CD4-positive, alpha-beta T cell treated with Interleukin-12 subunit alpha and Interleukin-12 subunit beta, for 1 hour (primary cell): Measurements from ENCODE around the gene NFATC4.

Experiments used
- DNase-seq: peaks from one replicate; pipeline ENCODE4 v3.0.0-alpha.2; 2020

The NFATC4 gene

DNA sequence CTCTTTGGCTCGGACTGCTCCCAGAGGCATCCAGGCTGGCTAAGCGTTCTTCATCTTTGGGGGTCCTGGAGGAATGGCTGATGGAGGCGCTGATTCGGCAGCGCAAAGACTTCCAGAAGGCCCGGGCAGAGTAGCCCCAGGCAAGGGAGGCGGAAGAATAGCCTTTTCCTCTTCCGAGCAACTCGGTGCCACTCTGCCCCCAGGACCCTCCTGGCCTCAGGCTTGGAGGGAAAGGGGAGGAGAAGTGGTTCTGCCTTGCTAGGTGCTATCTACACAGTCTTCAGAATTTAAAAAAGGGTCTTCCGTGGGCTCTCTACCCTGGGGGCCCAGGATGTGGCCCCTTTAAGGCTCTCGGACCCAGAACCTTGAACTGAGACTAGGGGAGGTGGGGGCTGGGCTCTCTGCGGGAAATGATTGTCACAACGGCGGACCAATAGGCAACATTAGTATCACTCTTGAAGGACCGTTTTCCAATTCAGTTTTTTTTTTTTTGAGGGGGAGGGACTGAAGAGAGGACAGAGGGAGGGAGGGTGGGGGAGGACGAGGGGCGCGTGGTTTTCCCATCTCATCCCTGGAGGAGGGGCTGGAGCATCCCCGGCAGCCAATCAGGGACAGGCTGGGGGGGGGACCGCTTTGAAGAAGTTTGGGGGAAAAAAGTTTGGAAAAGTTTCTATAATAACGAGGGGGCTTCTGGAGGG, at the start of gene NFATC4:
Gene NFATC4, plus strand, starts transcription at position 671 of the 698 bp plus-strand sequence. CDS start 157 bp downstream, outside the sequence.
- no peak for DNase-seq

GRCh38 chr14:24321212-24321975, 46.6 kb upstream of the NFATC4 start:
- DNase-seq, result no peak

DNA sequence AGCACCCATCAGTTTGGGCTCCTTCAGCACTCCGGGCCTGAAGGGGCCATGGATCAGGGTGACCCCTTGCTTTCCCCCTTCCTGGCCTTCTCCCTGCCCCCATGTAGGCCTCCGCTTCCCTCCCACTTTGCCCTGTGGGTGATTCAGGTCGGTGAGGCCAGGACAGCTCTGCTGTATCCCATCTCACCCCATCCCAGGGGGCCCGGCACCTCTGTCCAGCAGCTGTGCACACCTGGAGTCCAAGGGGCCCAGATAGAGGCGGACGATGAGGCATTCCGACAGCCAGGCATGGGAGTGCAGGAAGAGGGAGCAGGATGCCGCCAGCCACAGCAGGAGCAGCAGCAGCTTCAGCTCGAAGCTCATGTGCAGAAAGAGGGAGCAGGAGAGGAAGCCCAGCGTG, 45.3 kb upstream of the NFATC4 start:
- no peak for DNase-seq

GRCh38 chr14:24323341-24323740, 44.6 kb upstream of the NFATC4 start:
- no peak for DNase-seq

- DNase-seq, result no peak
Observed at GRCh38 chr14:24324024-24324423, 44.0 kb upstream of the NFATC4 start.

- DNase-seq, result no peak
Observed at GRCh38 chr14:24325041-24325530, 42.9 kb upstream of the NFATC4 start.

DNA sequence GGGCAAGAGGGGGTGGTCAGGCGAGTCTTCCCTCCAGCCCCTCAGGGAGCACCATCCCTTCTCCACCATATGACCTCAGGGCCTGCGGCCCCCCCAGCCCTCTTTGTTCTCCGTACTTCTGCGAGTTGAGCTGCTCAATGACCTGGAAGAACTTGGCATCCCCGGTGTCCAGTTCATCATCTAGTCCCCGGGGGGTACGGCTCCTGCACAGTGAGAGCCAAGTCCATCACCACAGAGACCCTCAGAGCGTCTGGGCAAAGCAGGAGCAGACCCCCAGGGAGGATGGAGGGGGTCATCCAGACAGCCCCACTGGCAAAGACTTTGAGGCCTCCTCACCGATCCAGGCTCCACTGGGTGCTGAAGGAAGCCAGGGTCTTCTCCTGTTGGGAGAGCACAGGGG, 42.0 kb upstream of the NFATC4 start:
- DNase-seq, result no peak

GRCh38 chr14:24327303-24327702, 40.7 kb upstream of the NFATC4 start:
- DNase-seq, result no peak

- peak; percentile 27 for DNase-seq
Observed at GRCh38 chr14:24327914-24328313, 40.1 kb upstream of the NFATC4 start.

GRCh38 chr14:24329073-24329663, 38.8 kb upstream of the NFATC4 start:
- no peak for DNase-seq

DNA sequence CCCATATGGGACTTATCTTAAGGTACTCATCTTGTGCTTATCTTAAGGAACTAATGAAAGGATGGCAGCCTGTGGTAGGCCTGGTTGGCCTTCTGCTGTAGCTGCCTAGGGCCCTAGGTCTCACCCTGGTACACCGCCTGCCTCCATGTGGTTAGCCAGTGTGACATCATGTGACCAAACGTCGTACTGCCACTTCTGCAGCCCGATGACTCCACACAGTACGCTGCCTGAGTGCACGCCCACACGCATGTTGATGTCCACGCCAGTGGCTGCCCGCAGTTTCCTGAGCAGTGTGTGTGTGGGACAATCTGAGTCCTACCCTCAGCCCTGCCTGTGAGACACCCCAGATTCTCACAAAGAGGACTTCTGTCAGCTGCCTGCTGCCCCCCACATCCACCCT, 38.2 kb upstream of the NFATC4 start:
- peak; percentile 76 for DNase-seq

- no peak for DNase-seq
Observed at GRCh38 chr14:24330973-24331674, 36.9 kb upstream of the NFATC4 start.

DNA sequence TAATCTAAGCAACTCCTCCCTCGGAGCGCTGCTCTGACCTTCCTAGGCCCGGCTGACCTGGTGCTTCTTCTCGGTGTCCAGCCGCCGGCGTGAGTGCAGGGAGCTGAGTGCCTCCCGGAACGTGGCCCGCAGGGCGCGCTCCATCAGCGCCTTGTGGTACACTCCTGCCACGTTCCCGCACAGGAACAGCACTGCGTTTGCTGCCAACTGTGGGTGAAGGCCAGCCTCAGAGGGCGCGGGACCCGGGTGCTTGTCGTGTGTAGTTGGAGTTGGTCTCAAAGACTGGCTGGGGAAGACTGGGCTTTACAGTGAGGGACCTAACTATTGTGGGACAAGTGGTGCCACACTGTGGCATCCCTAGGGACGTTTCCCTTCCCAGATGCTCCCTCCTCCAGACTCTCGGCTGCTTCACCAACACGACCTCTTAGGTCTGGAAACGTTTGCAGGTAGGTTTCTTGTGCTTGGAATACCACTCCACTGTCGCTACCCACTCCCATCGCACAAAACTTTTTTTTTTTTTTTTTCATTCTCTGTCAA, 36.2 kb upstream of the NFATC4 start:
- DNase-seq, result no peak

- peak; percentile 92 for DNase-seq
Observed at GRCh38 chr14:24332268-24332993, 35.6 kb upstream of the NFATC4 start.

DNA sequence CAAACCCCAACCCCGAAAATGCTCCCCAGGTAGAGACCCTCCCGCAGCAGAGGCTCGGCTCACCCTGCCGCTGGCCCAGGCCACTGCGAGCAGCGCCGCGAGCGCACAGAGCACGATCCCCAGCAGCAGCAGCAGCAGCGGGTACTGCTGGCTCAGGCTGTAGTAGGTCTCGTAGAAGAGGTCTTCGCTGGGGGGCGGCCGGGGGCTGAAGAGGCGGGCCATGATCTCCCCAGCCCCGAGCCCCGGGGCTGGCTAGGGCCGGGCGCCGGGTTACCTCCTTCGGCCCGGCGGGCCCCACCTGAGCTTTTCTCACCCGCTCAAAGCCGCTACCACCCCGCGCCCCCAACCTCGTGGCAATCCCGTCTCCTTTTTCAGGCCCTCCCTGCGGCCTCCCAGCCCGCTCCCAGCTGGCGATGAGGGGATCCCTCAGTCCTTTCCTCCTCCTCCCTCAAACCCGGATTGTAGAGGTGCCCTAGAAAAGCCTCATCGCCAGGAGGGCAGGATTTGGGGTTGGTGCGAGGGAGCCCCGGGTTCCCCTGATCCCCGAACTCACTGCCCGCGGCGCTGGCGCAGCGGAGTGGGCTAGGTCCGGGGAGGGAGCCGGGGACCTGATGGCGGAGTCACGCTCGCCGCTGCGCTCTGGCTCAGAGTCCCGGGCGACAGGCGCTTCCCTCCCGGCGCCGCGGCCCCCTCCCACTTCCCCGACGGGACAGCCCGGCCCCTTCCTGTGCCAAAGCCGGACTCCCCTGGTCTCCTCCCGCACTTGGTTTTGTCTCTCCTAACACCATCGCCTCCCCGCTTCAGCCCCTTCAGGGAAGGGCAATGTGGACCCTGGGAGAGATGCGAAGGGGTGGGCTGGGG, 33.3 kb upstream of the NFATC4 start, which contains the start of gene ADCY4:
Gene ADCY4, minus strand, starts transcription at position 641 of the 861 bp plus-strand sequence. Its CDS starts 419 bp downstream, at position 222.
- DNase-seq, result no peak

- no peak for DNase-seq
Observed at GRCh38 chr14:24335461-24336171, 32.4 kb upstream of the NFATC4 start.

DNA sequence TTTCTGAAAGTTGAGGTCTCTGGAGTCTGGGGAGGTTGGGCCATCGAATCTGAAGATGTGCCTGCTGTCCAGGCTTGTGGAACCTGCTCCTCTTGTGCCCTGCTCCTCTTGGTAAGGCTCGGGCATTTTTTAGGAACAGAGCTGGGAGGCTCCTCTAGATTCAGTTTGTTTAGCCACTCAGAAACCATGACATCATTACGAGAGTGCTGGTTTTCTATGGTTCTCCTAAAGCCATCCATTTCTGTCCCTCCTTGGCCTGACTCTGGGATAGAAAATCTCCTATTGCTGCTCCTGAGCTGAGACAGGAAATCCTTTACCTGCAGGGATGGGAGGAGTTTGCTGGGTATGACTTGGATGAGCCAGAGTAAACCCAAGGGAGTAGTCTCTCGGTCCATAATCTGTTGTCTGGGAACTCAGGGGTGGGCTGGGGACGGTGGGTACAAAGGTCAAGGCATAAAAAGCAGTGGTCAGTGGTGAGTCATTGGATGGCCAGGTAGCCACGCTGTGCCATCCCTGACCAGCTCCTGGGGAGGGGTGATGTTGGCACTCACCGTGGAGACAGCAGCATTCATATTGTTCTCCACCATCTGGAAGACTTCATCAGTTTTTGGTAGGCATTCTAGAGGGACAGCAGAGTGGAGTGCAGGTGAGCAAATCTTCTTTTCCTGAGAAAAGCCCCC, 30.7 kb upstream of the NFATC4 start:
- DNase-seq, result no peak

GRCh38 chr14:24337824-24338175, 30.2 kb upstream of the NFATC4 start:
- no peak for DNase-seq

GRCh38 chr14:24338843-24339242, 29.1 kb upstream of the NFATC4 start:
- DNase-seq, result no peak
